H9 (cell line): ENCODE data around the gene ADAMTSL3. TPM values are rescaled to one million over a fixed set of nuclear protein-coding genes. Genes with fewer than 3 reads are reported as not detected.

Experiments used
- DNase-seq: peaks from one replicate; pipeline ENCODE4 v3.0.0-alpha.2; 2017
- H2AFZ ChIP-seq: one replicate; pipeline ENCODE4 v1.6.1; 2013; ENCODE audit warnings: mild to moderate bottlenecking, low read length, control low read depth, moderate library complexity
- H2AK5ac ChIP-seq: 2 replicates; pipeline ENCODE4 v1.6.1; 2013; ENCODE audit warnings: low read length, control low read depth, mixed read lengths; ENCODE audit not compliant: insufficient read length
- H2BK120ac ChIP-seq: one replicate; pipeline ENCODE4 v1.6.1; 2013; ENCODE audit warnings: low read depth, mild to moderate bottlenecking, low read length, control low read depth, inconsistent platforms; ENCODE audit not compliant: poor library complexity, severe bottlenecking
- H2BK12ac ChIP-seq: 2 replicates; pipeline ENCODE4 v1.6.1; 2013; ENCODE audit warnings: low read length, control low read depth, mixed read lengths, low read depth; ENCODE audit not compliant: insufficient read length
- H2BK15ac ChIP-seq: 2 replicates; pipeline ENCODE4 v1.6.1; 2013; ENCODE audit warnings: low read depth, low read length, control low read depth
- H2BK20ac ChIP-seq: one replicate; pipeline ENCODE4 v1.6.1; 2013; ENCODE audit warnings: low read depth, mild to moderate bottlenecking, low read length, control low read depth, inconsistent platforms; ENCODE audit not compliant: poor library complexity, severe bottlenecking
- H2BK5ac ChIP-seq: 2 replicates; pipeline ENCODE4 v1.6.1; 2013; ENCODE audit warnings: low read length, control low read depth, mixed read lengths; ENCODE audit not compliant: insufficient read length
- H3K14ac ChIP-seq: 2 replicates; pipeline ENCODE4 v1.6.1; 2013; ENCODE audit warnings: low read length, control low read depth; ENCODE audit not compliant: insufficient read depth
- H3K18ac ChIP-seq: 2 replicates; pipeline ENCODE4 v1.6.1; 2013; ENCODE audit warnings: low read depth, mild to moderate bottlenecking, mixed read lengths, low read length, control low read depth; ENCODE audit not compliant: insufficient read length
- H3K23ac ChIP-seq: 2 replicates; pipeline ENCODE4 v1.6.1; 2013; ENCODE audit warnings: low read length, control low read depth, mixed read lengths, low read depth; ENCODE audit not compliant: insufficient read length
- H3K23me2 ChIP-seq: 2 replicates; pipeline ENCODE4 v1.6.1; 2013; ENCODE audit warnings: low read depth, mild to moderate bottlenecking, mixed read lengths, low read length, control low read depth; ENCODE audit not compliant: insufficient read length, poor library complexity, severe bottlenecking
- H3K27ac ChIP-seq: 2 replicates; pipeline ENCODE4 v1.5.1; 2013; ENCODE audit warnings: low read length, control low read depth, mixed read lengths, low read depth; ENCODE audit not compliant: insufficient read length
- H3K27me3 ChIP-seq: 2 replicates; pipeline ENCODE4 v1.6.1; 2013; ENCODE audit warnings: low read length, control low read depth, inconsistent platforms; ENCODE audit not compliant: insufficient read depth
- H3K4ac ChIP-seq: 2 replicates; pipeline ENCODE4 v1.6.1; 2013; ENCODE audit warnings: low read depth, mild to moderate bottlenecking, control low read depth, inconsistent platforms, low read length, moderate library complexity
- H3K4me1 ChIP-seq: 2 replicates; pipeline ENCODE4 v1.6.1; 2013; ENCODE audit warnings: low read length, control low read depth, inconsistent platforms; ENCODE audit not compliant: insufficient read depth
- H3K4me2 ChIP-seq: 2 replicates; pipeline ENCODE4 v1.6.1; 2013; ENCODE audit warnings: low read length, control low read depth, mixed read lengths; ENCODE audit not compliant: insufficient read length, insufficient read depth
- H3K56ac ChIP-seq: 2 replicates; pipeline ENCODE4 v1.6.1; 2013; ENCODE audit warnings: low read depth, mild to moderate bottlenecking, mixed read lengths, low read length, control low read depth; ENCODE audit not compliant: insufficient read length
- H3K79me1 ChIP-seq: 2 replicates; pipeline ENCODE4 v1.6.1; 2013; ENCODE audit warnings: low read depth, mild to moderate bottlenecking, moderate library complexity, low read length, control low read depth, inconsistent platforms; ENCODE audit not compliant: insufficient read depth, poor library complexity, severe bottlenecking
- H3K79me2 ChIP-seq: 2 replicates; pipeline ENCODE4 v1.6.1; 2013; ENCODE audit warnings: low read length, control low read depth, inconsistent platforms; ENCODE audit not compliant: insufficient read depth
- H3K9ac ChIP-seq: 2 replicates; pipeline ENCODE4 v1.6.1; 2013; ENCODE audit warnings: low read length, control low read depth, mixed read lengths; ENCODE audit not compliant: insufficient read length; ENCODE audit errors: extremely low read depth
- H3K9me3 ChIP-seq: one replicate; pipeline ENCODE4 v1.6.1; 2013; ENCODE audit warnings: low read depth, low read length, inconsistent platforms; ENCODE audit not compliant: control insufficient read depth
- H3T11ph ChIP-seq: one replicate; pipeline ENCODE4 v1.6.1; 2013; ENCODE audit warnings: mild to moderate bottlenecking, low read length, control low read depth, inconsistent platforms
- H4K20me1 ChIP-seq: one replicate; pipeline ENCODE4 v1.6.1; 2013; ENCODE audit not compliant: control insufficient read depth, insufficient read length, insufficient read depth
- H4K5ac ChIP-seq: 2 replicates; pipeline ENCODE4 v1.6.1; 2013; ENCODE audit warnings: low read depth, mild to moderate bottlenecking, mixed read lengths, low read length, control low read depth; ENCODE audit not compliant: insufficient read length
- H4K8ac ChIP-seq: replicated peaks from 2 replicates; pipeline ENCODE4 v1.6.1; 2013; ENCODE audit warnings: low read length, control low read depth, mixed read lengths, low read depth; ENCODE audit not compliant: insufficient read length
- H4K91ac ChIP-seq: 2 replicates; pipeline ENCODE4 v1.6.1; 2013; ENCODE audit warnings: low read depth, mild to moderate bottlenecking, moderate library complexity, mixed read lengths, low read length, control low read depth; ENCODE audit not compliant: insufficient read length
- H3K27ac Mint-ChIP-seq, 3 experiments: 2 replicates in 2 of 3; 3 replicates in 1 of 3; pipeline ENCODE4 v1.8.0; 2020 to 2021; ENCODE audit warnings: mixed read lengths in 3 of 3, mild to moderate bottlenecking in 1 of 3, moderate library complexity in 1 of 3
- H3K27me3 Mint-ChIP-seq: 2 replicates; pipeline ENCODE4 v1.8.0; 2021; ENCODE audit warnings: low read depth, mild to moderate bottlenecking, moderate library complexity, mixed read lengths
- H3K36me3 Mint-ChIP-seq, 3 experiments: 2 replicates in 2 of 3; 3 replicates in 1 of 3; pipeline ENCODE4 v1.8.0; 2020 to 2021; ENCODE audit warnings: low read depth in 3 of 3, mixed read lengths in 3 of 3; ENCODE audit not compliant: insufficient read depth in 1 of 3
- H3K4me1 Mint-ChIP-seq, 2 experiments: 2 replicates each; pipeline ENCODE4 v1.8.0; 2020; ENCODE audit warnings: mixed read lengths in 2 of 2
- H3K4me3 Mint-ChIP-seq, 2 experiments: 2 replicates in 1 of 2; 3 replicates in 1 of 2; pipeline ENCODE4 v1.8.0; 2020 to 2021; ENCODE audit warnings: mild to moderate bottlenecking in 2 of 2, mixed read lengths in 2 of 2, moderate library complexity in 1 of 2
- H3K9me3 Mint-ChIP-seq, 2 experiments: 2 replicates in 1 of 2; 3 replicates in 1 of 2; pipeline ENCODE4 v1.8.0; 2020; ENCODE audit warnings: mild to moderate bottlenecking in 2 of 2, mixed read lengths in 2 of 2, moderate library complexity in 1 of 2
- CTCF ChIP-seq: fragments of 200-600 bp; sonication (generic); conservative IDR thresholded peaks from 3 replicates; pipeline ENCODE4 v1.8.0; 2021; ENCODE audit warnings: antibody characterized with exemption, mild to moderate bottlenecking
- WGBS: extraction: QIAGEN DNeasy Blood & Tissue Kit; methylation state at CpG from one replicate; pipeline ENCODE4 v1.1.7; 2013; ENCODE audit warnings: missing lambda C conversion rate, low lambda C conversion rate, mixed read lengths; ENCODE audit not compliant: insufficient read length; ENCODE audit errors: extremely low coverage; 5-methylcytosine and 5-hydroxymethylcytosine counted together
- long read RNA-seq: library from polyadenylated mRNA; unstranded; transcript quantifications from one replicate; pipeline ENCODE4 v2.0.0, GENCODE V29; 2020
- total RNA-seq: library from RNA; stranded (reverse); gene quantifications from 2 replicates; pipeline ENCODE4 v1.2.1, GENCODE V29; 2021

Gene ADAMTSL3
- total RNA-seq = 0.39 and 0.77 TPM in 2 replicates
- long read RNA-seq, partial matches to known transcripts = 1 of 4 reads
- long read RNA-seq, other reads (novel, unspliced or antisense) = 3 of 4 reads

- Histone ChIP-seq H3K9me3 (no peaks in the 10 kb centered on the region), H2BK20ac (no peak within 1 kb of the TSS), H3K4ac (no peak within 1 kb of the TSS), H4K8ac (no peak within 1 kb of the TSS), H2BK120ac (no peak within 1 kb of the TSS), H3K23me2 (peaks cover 7% of the 10 kb centered on the region), H2AFZ (no peak within 1 kb of the TSS), H2BK5ac (no peak within 1 kb of the TSS), H3K18ac (no peak within 1 kb of the TSS), H2BK12ac (no peak within 1 kb of the TSS), H3K79me2 (no peaks in the 10 kb centered on the region), H3K14ac (no peak within 1 kb of the TSS; the same call in 1 of the 2 replicates), H3T11ph (no peak within 1 kb of the TSS), H4K5ac (no peak within 1 kb of the TSS), H4K20me1 (no peaks in the 10 kb centered on the region), H3K79me1 (no peaks in the 10 kb centered on the region), H3K23ac (no peak within 1 kb of the TSS), H2BK15ac (no peak within 1 kb of the TSS), H3K4me2 (peak within 1 kb of the TSS; percentile 51), H3K56ac (no peak within 1 kb of the TSS), H3K27me3 (peaks cover 19% of the 10 kb centered on the region; the same call in 1 of the 2 replicates), H4K91ac (no peak within 1 kb of the TSS), H3K9ac (no peak within 1 kb of the TSS), H2AK5ac (no peak within 1 kb of the TSS), H3K4me1 (no peaks in the 10 kb centered on the region), H3K27ac (no peak within 1 kb of the TSS)
- no peaks in the 10 kb centered on the region; a peak in 2 of 5 replicates for H3K9me3 Mint-ChIP-seq
- peaks cover 75% of the 10 kb centered on the region for H3K27me3 Mint-ChIP-seq
- H3K36me3 Mint-ChIP-seq = no peaks in the 10 kb centered on the region
- peak within 1 kb of the TSS; percentile 66 to 83 for H3K4me3 Mint-ChIP-seq
- DNase-seq = peak; percentile 69
- no peak within 1 kb of the TSS for H3K27ac Mint-ChIP-seq
- no CpG with 5 or more reads among the region's 105 CpGs for WGBS
- TF ChIP-seq CTCF = peak; percentile 8; the same call in 1 of the 3 replicates
- peaks cover 5 to 16% of the 10 kb centered on the region in 2 experiments; a peak in 2 of 4 replicates for H3K4me1 Mint-ChIP-seq
Measured at GRCh38 chr15:83653639-83654378, at the start of gene ADAMTSL3. Gene ADAMTSL3 (plus strand): TSS chr15:83654123. CDS start chr15:83655762, 1,639 bp downstream.
